ENCODE results near the gene VWA8. TPM values are rescaled to one million over a fixed set of nuclear protein-coding genes. Genes with fewer than 3 reads are reported as not detected.

The VWA8 gene
- total and polyA plus RNA-seq, 2 of the 13 experiments (the other 11 are each of a cell fraction or from before 2014, with no cell fraction given) = 9.1 to 17.3 TPM

DNA sequence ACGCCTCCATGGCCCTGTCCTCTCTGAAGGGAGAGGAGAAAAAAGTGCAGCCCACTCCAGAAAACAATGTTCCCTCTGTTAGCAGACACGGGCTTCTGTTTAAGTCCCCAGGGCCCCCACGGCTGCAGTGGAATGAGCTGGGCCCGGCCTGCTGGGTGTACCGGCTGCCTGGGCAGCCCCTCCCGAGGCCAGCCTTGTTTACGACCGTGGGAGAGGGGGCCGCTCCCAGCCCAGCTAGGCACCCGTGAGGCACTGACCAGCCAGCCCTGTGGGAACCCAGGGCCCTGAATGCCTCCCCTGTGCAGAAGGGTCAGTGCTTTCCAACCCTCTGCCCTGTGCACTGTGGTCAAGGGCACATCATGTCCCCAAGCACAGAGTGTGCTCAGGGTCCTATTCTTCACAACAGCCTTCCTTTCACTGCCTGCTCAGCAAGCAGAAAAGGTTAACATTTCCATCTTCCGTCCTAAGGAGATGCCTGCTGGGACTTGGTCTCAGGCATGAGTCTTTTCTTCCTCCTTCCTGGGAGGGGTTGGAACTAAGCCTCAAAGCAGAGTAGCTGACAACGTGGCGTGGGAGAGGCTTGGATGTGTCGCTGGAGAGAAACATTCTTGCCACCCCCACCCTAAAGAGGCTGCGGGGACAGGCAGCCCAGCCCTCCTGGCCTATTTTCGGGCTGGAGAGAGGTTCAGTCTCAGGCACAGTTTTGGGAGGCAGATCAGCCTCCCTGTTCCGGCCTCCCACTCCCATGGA lies 413.5 kb downstream of the VWA8 start (continued):
- TF ChIP-seq, protein P1, sequence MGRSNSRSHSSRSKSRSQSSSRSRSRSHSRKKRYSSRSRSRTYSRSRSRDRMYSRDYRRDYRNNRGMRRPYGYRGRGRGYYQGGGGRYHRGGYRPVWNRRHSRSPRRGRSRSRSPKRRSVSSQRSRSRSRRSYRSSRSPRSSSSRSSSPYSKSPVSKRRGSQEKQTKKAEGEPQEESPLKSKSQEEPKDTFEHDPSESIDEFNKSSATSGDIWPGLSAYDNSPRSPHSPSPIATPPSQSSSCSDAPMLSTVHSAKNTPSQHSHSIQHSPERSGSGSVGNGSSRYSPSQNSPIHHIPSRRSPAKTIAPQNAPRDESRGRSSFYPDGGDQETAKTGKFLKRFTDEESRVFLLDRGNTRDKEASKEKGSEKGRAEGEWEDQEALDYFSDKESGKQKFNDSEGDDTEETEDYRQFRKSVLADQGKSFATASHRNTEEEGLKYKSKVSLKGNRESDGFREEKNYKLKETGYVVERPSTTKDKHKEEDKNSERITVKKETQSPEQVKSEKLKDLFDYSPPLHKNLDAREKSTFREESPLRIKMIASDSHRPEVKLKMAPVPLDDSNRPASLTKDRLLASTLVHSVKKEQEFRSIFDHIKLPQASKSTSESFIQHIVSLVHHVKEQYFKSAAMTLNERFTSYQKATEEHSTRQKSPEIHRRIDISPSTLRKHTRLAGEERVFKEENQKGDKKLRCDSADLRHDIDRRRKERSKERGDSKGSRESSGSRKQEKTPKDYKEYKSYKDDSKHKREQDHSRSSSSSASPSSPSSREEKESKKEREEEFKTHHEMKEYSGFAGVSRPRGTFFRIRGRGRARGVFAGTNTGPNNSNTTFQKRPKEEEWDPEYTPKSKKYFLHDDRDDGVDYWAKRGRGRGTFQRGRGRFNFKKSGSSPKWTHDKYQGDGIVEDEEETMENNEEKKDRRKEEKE (IDR thresholded peaks at IDR 0.05) = no peak
- TF ChIP-seq ZNF546 (CRISPR knock-in tag; conservative IDR thresholded peaks at IDR 0.05) (no peak), ZNF143 (CRISPR knock-in tag; IDR thresholded peaks at IDR 0.05) (no peak), MED1 (CRISPR knock-in tag; IDR thresholded peaks at IDR 0.05) (peak; percentile 20; the same call in 1 of the 2 replicates), MLLT10 (CRISPR knock-in tag; IDR thresholded peaks at IDR 0.05) (no peak)
- TF ChIP-seq, protein P2, sequence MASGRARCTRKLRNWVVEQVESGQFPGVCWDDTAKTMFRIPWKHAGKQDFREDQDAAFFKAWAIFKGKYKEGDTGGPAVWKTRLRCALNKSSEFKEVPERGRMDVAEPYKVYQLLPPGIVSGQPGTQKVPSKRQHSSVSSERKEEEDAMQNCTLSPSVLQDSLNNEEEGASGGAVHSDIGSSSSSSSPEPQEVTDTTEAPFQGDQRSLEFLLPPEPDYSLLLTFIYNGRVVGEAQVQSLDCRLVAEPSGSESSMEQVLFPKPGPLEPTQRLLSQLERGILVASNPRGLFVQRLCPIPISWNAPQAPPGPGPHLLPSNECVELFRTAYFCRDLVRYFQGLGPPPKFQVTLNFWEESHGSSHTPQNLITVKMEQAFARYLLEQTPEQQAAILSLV (CRISPR knock-in tag; IDR thresholded peaks at IDR 0.05; ENCODE audit: borderline replicate concordance) = 0 out of 2 replicates have a peak, but pooled peaks have one; percentile 38
- TF ChIP-seq, protein P3, sequence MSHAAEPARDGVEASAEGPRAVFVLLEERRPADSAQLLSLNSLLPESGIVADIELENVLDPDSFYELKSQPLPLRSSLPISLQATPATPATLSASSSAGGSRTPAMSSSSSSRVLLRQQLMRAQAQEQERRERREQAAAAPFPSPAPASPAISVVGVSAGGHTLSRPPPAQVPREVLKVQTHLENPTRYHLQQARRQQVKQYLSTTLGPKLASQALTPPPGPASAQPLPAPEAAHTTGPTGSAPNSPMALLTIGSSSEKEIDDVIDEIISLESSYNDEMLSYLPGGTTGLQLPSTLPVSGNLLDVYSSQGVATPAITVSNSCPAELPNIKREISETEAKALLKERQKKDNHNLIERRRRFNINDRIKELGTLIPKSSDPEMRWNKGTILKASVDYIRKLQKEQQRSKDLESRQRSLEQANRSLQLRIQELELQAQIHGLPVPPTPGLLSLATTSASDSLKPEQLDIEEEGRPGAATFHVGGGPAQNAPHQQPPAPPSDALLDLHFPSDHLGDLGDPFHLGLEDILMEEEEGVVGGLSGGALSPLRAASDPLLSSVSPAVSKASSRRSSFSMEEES (CRISPR knock-in tag; IDR thresholded peaks at IDR 0.05) = no peak
- TF ChIP-seq, protein P4, sequence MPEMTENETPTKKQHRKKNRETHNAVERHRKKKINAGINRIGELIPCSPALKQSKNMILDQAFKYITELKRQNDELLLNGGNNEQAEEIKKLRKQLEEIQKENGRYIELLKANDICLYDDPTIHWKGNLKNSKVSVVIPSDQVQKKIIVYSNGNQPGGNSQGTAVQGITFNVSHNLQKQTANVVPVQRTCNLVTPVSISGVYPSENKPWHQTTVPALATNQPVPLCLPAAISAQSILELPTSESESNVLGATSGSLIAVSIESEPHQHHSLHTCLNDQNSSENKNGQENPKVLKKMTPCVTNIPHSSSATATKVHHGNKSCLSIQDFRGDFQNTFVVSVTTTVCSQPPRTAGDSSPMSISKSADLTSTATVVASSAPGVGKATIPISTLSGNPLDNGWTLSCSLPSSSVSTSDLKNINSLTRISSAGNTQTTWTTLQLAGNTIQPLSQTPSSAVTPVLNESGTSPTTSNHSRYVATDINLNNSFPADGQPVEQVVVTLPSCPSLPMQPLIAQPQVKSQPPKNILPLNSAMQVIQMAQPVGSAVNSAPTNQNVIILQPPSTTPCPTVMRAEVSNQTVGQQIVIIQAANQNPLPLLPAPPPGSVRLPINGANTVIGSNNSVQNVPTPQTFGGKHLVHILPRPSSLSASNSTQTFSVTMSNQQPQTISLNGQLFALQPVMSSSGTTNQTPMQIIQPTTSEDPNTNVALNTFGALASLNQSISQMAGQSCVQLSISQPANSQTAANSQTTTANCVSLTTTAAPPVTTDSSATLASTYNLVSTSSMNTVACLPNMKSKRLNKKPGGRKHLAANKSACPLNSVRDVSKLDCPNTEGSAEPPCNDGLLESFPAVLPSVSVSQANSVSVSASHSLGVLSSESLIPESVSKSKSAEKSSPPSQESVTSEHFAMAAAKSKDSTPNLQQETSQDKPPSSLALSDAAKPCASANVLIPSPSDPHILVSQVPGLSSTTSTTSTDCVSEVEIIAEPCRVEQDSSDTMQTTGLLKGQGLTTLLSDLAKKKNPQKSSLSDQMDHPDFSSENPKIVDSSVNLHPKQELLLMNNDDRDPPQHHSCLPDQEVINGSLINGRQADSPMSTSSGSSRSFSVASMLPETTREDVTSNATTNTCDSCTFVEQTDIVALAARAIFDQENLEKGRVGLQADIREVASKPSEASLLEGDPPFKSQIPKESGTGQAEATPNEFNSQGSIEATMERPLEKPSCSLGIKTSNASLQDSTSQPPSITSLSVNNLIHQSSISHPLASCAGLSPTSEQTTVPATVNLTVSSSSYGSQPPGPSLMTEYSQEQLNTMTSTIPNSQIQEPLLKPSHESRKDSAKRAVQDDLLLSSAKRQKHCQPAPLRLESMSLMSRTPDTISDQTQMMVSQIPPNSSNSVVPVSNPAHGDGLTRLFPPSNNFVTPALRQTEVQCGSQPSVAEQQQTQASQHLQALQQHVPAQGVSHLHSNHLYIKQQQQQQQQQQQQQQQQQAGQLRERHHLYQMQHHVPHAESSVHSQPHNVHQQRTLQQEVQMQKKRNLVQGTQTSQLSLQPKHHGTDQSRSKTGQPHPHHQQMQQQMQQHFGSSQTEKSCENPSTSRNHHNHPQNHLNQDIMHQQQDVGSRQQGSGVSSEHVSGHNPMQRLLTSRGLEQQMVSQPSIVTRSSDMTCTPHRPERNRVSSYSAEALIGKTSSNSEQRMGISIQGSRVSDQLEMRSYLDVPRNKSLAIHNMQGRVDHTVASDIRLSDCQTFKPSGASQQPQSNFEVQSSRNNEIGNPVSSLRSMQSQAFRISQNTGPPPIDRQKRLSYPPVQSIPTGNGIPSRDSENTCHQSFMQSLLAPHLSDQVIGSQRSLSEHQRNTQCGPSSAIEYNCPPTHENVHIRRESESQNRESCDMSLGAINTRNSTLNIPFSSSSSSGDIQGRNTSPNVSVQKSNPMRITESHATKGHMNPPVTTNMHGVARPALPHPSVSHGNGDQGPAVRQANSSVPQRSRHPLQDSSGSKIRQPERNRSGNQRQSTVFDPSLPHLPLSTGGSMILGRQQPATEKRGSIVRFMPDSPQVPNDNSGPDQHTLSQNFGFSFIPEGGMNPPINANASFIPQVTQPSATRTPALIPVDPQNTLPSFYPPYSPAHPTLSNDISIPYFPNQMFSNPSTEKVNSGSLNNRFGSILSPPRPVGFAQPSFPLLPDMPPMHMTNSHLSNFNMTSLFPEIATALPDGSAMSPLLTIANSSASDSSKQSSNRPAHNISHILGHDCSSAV (CRISPR knock-in tag; IDR thresholded peaks at IDR 0.05; ENCODE audit: borderline replicate concordance) = no peak
- TF ChIP-seq, protein P5, sequence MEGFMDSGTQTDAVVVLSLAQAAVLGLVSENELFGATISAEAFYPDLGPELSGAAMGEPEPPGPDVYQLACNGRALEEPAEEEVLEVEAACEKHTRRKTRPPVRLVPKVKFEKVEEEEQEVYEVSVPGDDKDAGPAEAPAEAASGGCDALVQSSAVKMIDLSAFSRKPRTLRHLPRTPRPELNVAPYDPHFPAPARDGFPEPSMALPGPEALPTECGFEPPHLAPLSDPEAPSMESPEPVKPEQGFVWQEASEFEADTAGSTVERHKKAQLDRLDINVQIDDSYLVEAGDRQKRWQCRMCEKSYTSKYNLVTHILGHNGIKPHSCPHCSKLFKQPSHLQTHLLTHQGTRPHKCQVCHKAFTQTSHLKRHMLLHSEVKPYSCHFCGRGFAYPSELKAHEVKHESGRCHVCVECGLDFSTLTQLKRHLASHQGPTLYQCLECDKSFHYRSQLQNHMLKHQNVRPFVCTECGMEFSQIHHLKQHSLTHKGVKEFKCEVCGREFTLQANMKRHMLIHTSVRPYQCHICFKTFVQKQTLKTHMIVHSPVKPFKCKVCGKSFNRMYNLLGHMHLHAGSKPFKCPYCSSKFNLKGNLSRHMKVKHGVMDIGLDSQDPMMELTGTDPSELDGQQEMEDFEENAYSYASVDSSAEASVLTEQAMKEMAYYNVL (CRISPR knock-in tag; IDR thresholded peaks at IDR 0.05; ENCODE audit: borderline replicate concordance) = no peak
